ENCODE data around the gene RAD23A. TPM values are rescaled to one million over a fixed set of nuclear protein-coding genes. Genes with fewer than 3 reads are reported as not detected.

Gene RAD23A
- 100 to 1,000 TPM in 1 of 2 donors, 10 to 100 TPM in 1; 74.8 to 118 TPM for total RNA-seq
- 10 to 100 TPM; 65.3 to 89.7 (median 75.5) TPM for polyA plus RNA-seq (ENCODE audit: insufficient read length in 6 of 6)
- long read RNA-seq, donor 1, transcript RAD23A-203 (9 exons, 1,746 nt): minor isoform, 22 of 74 reads
- long read RNA-seq, donor 1, transcript RAD23A-201 (9 exons, 1,736 nt): major isoform, 24 of 74 reads
- long read RNA-seq, donor 1, transcript RAD23A-207 (2 exons, 545 nt): minor isoform, 17 of 74 reads
- long read RNA-seq, donor 1, partial matches to known transcripts: 11 of 74 reads
- long read RNA-seq, donor 1, other reads (novel, unspliced or antisense): 0 of 74 reads
- long read RNA-seq, donor 2, transcript RAD23A-207 (2 exons, 545 nt): major isoform, 31 of 66 reads
- long read RNA-seq, donor 2, transcript RAD23A-201 (9 exons, 1,736 nt): minor isoform, 12 of 66 reads
- long read RNA-seq, donor 2, transcript RAD23A-203 (9 exons, 1,746 nt): minor isoform, 15 of 66 reads
- long read RNA-seq, donor 2, partial matches to known transcripts: 8 of 66 reads
- long read RNA-seq, donor 2, other reads (novel, unspliced or antisense): 0 of 66 reads
- long read RNA-seq, donor 3, transcript RAD23A-201 (9 exons, 1,736 nt): minor isoform, 9 of 222 reads
- long read RNA-seq, donor 3, transcript RAD23A-203 (9 exons, 1,746 nt): major isoform, 21 of 222 reads
- long read RNA-seq, donor 3, transcript RAD23A-207 (2 exons, 545 nt): minor isoform, 13 of 222 reads
- long read RNA-seq, donor 3, partial matches to known transcripts: 0 of 222 reads
- long read RNA-seq, donor 3, other reads (novel, unspliced or antisense): 179 of 222 reads
- long read RNA-seq, donor 4, transcript RAD23A-201 (9 exons, 1,736 nt): major isoform, 30 of 65 reads
- long read RNA-seq, donor 4, transcript RAD23A-203 (9 exons, 1,746 nt): major isoform, 30 of 65 reads
- long read RNA-seq, donor 4, partial matches to known transcripts: 3 of 65 reads
- long read RNA-seq, donor 4, other reads (novel, unspliced or antisense): 2 of 65 reads
- long read RNA-seq, donor 5, transcript RAD23A-207 (2 exons, 545 nt): minor isoform, 10 of 46 reads
- long read RNA-seq, donor 5, transcript RAD23A-201 (9 exons, 1,736 nt): major isoform, 18 of 46 reads
- long read RNA-seq, donor 5, transcript RAD23A-203 (9 exons, 1,746 nt): minor isoform, 13 of 46 reads
- long read RNA-seq, donor 5, partial matches to known transcripts: 5 of 46 reads
- long read RNA-seq, donor 5, other reads (novel, unspliced or antisense): 0 of 46 reads
- long read RNA-seq, donor 6, transcript RAD23A-207 (2 exons, 545 nt): minor isoform, 12 of 315 reads
- long read RNA-seq, donor 6, transcript RAD23A-201 (9 exons, 1,736 nt): minor isoform, 8 of 315 reads
- long read RNA-seq, donor 6, transcript RAD23A-203 (9 exons, 1,746 nt): major isoform, 18 of 315 reads
- long read RNA-seq, donor 6, partial matches to known transcripts: 271 of 315 reads
- long read RNA-seq, donor 6, other reads (novel, unspliced or antisense): 5 of 315 reads
- long read RNA-seq, donor 7, transcript RAD23A-203 (9 exons, 1,746 nt): minor isoform, 11 of 35 reads
- long read RNA-seq, donor 7, transcript RAD23A-207 (2 exons, 545 nt): minor isoform, 6 of 35 reads
- long read RNA-seq, donor 7, transcript RAD23A-201 (9 exons, 1,736 nt): major isoform, 17 of 35 reads
- long read RNA-seq, donor 7, partial matches to known transcripts: 0 of 35 reads
- long read RNA-seq, donor 7, other reads (novel, unspliced or antisense): 0 of 35 reads
- long read RNA-seq, donor 8, transcript RAD23A-201 (9 exons, 1,736 nt): minor isoform, 21 of 58 reads
- long read RNA-seq, donor 8, transcript RAD23A-207 (2 exons, 545 nt): minor isoform, 12 of 58 reads
- long read RNA-seq, donor 8, transcript RAD23A-203 (9 exons, 1,746 nt): major isoform, 24 of 58 reads
- long read RNA-seq, donor 8, partial matches to known transcripts: 0 of 58 reads
- long read RNA-seq, donor 8, other reads (novel, unspliced or antisense): 0 of 58 reads
- long read RNA-seq, donor 9: 0 reads
- long read RNA-seq, donor 10, transcript RAD23A-203 (9 exons, 1,746 nt): minor isoform, 22 of 57 reads
- long read RNA-seq, donor 10, transcript RAD23A-201 (9 exons, 1,736 nt): major isoform, 31 of 57 reads
- long read RNA-seq, donor 10, partial matches to known transcripts: 2 of 57 reads
- long read RNA-seq, donor 10, other reads (novel, unspliced or antisense): 2 of 57 reads
- long read RNA-seq, donor 11: 0 reads
- long read RNA-seq, donor 12, transcript RAD23A-203 (9 exons, 1,746 nt): major isoform, 18 of 41 reads
- long read RNA-seq, donor 12, transcript RAD23A-207 (2 exons, 545 nt): minor isoform, 8 of 41 reads
- long read RNA-seq, donor 12, transcript RAD23A-201 (9 exons, 1,736 nt): minor isoform, 15 of 41 reads
- long read RNA-seq, donor 12, partial matches to known transcripts: 0 of 41 reads
- long read RNA-seq, donor 12, other reads (novel, unspliced or antisense): 0 of 41 reads

DNA sequence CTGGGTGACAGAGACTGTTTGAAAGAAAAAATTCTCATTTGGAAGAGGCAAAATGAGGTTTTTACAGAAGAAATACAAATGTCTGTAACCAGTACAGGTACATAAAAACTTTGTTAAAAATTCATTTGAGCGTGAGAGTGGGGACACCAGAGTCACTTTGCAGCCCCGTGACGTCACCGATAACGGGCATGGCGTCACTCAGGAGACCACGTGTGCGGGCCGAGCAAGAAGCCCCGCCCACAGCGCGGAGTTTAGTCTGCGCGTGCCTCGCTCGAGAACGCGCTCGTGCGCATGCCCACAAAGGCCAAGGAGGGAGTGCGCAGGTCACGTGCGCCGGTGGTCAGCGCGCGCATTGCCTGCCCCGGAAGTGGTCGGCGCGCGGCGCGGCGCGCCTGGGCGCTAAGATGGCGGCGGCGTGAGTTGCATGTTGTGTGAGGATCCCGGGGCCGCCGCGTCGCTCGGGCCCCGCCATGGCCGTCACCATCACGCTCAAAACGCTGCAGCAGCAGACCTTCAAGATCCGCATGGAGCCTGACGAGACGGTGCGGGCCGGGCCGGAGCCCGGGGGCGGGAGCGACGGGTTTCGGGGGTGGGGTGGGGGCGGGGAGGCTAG is at the start of gene RAD23A:
TSS of gene RAD23A (plus strand) at position 384 of the 613 bp plus-strand sequence. CDS start at position 471, 87 bp downstream.
- peak; percentile 91 for ATAC-seq
- peaks cover 16 to 88% of the 10 kb centered on the region in 2 donors for H3K4me1 ChIP-seq
- TF ChIP-seq, protein P1, sequence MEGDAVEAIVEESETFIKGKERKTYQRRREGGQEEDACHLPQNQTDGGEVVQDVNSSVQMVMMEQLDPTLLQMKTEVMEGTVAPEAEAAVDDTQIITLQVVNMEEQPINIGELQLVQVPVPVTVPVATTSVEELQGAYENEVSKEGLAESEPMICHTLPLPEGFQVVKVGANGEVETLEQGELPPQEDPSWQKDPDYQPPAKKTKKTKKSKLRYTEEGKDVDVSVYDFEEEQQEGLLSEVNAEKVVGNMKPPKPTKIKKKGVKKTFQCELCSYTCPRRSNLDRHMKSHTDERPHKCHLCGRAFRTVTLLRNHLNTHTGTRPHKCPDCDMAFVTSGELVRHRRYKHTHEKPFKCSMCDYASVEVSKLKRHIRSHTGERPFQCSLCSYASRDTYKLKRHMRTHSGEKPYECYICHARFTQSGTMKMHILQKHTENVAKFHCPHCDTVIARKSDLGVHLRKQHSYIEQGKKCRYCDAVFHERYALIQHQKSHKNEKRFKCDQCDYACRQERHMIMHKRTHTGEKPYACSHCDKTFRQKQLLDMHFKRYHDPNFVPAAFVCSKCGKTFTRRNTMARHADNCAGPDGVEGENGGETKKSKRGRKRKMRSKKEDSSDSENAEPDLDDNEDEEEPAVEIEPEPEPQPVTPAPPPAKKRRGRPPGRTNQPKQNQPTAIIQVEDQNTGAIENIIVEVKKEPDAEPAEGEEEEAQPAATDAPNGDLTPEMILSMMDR (IDR thresholded peaks at IDR 0.05): peak in 1 of 2 donors; percentile 20
- H3K36me3 ChIP-seq: peaks cover 0 to 77% of the 10 kb centered on the region in 2 donors
- H3K9me3 ChIP-seq: no peaks in the 10 kb centered on the region
- no peaks in the 10 kb centered on the region for H3K27me3 ChIP-seq
- H3K27ac ChIP-seq: peak within 1 kb of the TSS; percentile 90 to 94
- intact Hi-C loops (cut with DNase I): no loop called here
- H3K4me3 ChIP-seq: peak within 1 kb of the TSS; percentile 85 to 93
- peak; percentile 97 to 99 (median 98) for DNase-seq

DNA sequence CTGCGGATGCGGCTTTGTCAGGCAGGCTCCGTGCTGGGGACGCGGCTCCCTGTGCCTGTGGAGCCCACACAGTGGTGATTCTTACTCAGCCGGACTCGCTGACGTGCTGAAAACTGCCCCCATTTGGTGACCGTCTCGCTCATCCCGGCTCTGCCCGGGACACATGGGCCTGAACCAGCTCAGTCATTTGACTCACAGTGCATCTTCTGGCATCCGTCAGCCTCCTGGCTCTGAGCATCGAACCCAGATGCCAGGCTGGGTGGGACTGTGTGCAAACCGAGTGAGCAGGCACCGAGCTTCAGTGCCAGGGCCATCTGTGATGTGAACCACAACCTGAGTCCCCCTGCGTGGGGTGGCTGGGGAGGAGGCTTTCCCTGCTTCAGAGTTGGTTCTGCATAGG is 49.2 kb upstream of the RAD23A start:
- Histone ChIP-seq H3K4me3 (no peak overlapping the region), H3K9me3 (no peaks in the 10 kb centered on the region), H3K36me3 (peaks cover 0 to 68% of the 10 kb centered on the region in 2 donors), H3K4me1 (peaks cover 7 to 14% of the 10 kb centered on the region in 2 donors), H3K27ac (no peak overlapping the region), H3K27me3 (no peaks in the 10 kb centered on the region)
- TF ChIP-seq, protein P1 (IDR thresholded peaks at IDR 0.05): no peak
- DNase-seq (no peak), ATAC-seq (no peak)
- intact Hi-C loops (cut with DNase I): no loop called here

- no peak overlapping the region for H3K4me3 ChIP-seq
- intact Hi-C loops (cut with DNase I): no loop called here
- peaks cover 0 to 50% of the 10 kb centered on the region in 2 donors for H3K36me3 ChIP-seq
- no peaks in the 10 kb centered on the region for H3K4me1 ChIP-seq
- DNase-seq (no peak), ATAC-seq (no peak)
- no peaks in the 10 kb centered on the region for H3K27me3 ChIP-seq
- TF ChIP-seq, protein P1 (IDR thresholded peaks at IDR 0.05): no peak
- H3K9me3 ChIP-seq: no peaks in the 10 kb centered on the region
- no peak overlapping the region for H3K27ac ChIP-seq
Observed at GRCh38 chr19:12899891-12900518, 45.7 kb upstream of the RAD23A start.

Data from left lung (tissue), 14 donors.